Mesendoderm (in vitro differentiated cells): Measurements from ENCODE around the gene PCDHA12.
"Not testable (repeated sequence)": the region's sequence is repeated elsewhere in the genome, so short reads cannot be mapped to it uniquely, and the experiment has no call there.

Source experiments
- DNase-seq: peaks from one replicate; pipeline ENCODE4 v3.0.0; 2013
- H2AK5ac ChIP-seq: 2 replicates; pipeline ENCODE4 v1.6.1; 2013; ENCODE audit warnings: low read length, inconsistent platforms
- H2BK120ac ChIP-seq: 2 replicates; pipeline ENCODE4 v1.6.1; 2013; ENCODE audit warnings: low read depth, mild to moderate bottlenecking, low read length, moderate library complexity, mixed read lengths
- H2BK15ac ChIP-seq: replicated peaks from 2 replicates; pipeline ENCODE4 v1.6.1; 2013; ENCODE audit warnings: low read depth, mild to moderate bottlenecking, moderate library complexity
- H2BK5ac ChIP-seq: 2 replicates; pipeline ENCODE4 v1.6.1; 2013; ENCODE audit warnings: low read length, inconsistent platforms
- H3K18ac ChIP-seq: 2 replicates; pipeline ENCODE4 v1.6.1; 2013; ENCODE audit warnings: mild to moderate bottlenecking, low read length, mixed read lengths
- H3K23ac ChIP-seq: one replicate; pipeline ENCODE4 v1.6.1; 2013; ENCODE audit warnings: low read length
- H3K27ac ChIP-seq: 2 replicates; pipeline ENCODE4 v1.5.1; 2013; ENCODE audit warnings: low read depth, mild to moderate bottlenecking, inconsistent platforms, low read length, moderate library complexity
- H3K27me3 ChIP-seq: 2 replicates; pipeline ENCODE4 v1.6.1; 2013; ENCODE audit warnings: low read length, control low read depth, mild to moderate bottlenecking, inconsistent platforms; ENCODE audit not compliant: insufficient read depth, poor library complexity
- H3K36me3 ChIP-seq: 2 replicates; pipeline ENCODE4 v1.6.1; 2013; ENCODE audit warnings: low read length, inconsistent platforms; ENCODE audit not compliant: control insufficient read depth, insufficient read depth
- H3K4ac ChIP-seq: one replicate; pipeline ENCODE4 v1.6.1; 2013; ENCODE audit warnings: low read depth, mild to moderate bottlenecking, low read length, moderate library complexity
- H3K4me1 ChIP-seq: 2 replicates; pipeline ENCODE4 v1.6.1; 2013; ENCODE audit warnings: low read depth, low read length, inconsistent platforms; ENCODE audit not compliant: control insufficient read depth
- H3K4me2 ChIP-seq: 2 replicates; pipeline ENCODE4 v1.6.1; 2013; ENCODE audit warnings: low read length
- H3K4me3 ChIP-seq: 2 replicates; pipeline ENCODE4 v1.5.1; 2013; ENCODE audit warnings: mild to moderate bottlenecking, low read length
- H3K56ac ChIP-seq: one replicate; pipeline ENCODE4 v1.6.1; 2013; ENCODE audit warnings: low read length
- H3K79me1 ChIP-seq: 2 replicates; pipeline ENCODE4 v1.6.1; 2013; ENCODE audit warnings: low read length, inconsistent platforms
- H3K79me2 ChIP-seq: 2 replicates; pipeline ENCODE4 v1.6.1; 2013; ENCODE audit warnings: mild to moderate bottlenecking, low read length; ENCODE audit not compliant: control insufficient read depth, insufficient read depth
- H3K9ac ChIP-seq: 2 replicates; pipeline ENCODE4 v1.6.1; 2013; ENCODE audit warnings: low read length, inconsistent platforms
- H4K5ac ChIP-seq: one replicate; pipeline ENCODE4 v1.6.1; 2013; ENCODE audit warnings: low read length
- H4K8ac ChIP-seq: one replicate; pipeline ENCODE4 v1.6.1; 2013; ENCODE audit warnings: low read depth, mild to moderate bottlenecking, control low read depth, low read length, moderate library complexity
- whole genome bisulfite sequencing: extraction: QIAGEN DNeasy Blood & Tissue Kit; methylation state at CpG from one replicate; pipeline ENCODE4 v1.1.7; 2013; ENCODE audit warnings: low lambda C conversion rate, missing lambda C conversion rate; ENCODE audit not compliant: insufficient coverage; ENCODE audit errors: extremely low coverage; 5-methylcytosine and 5-hydroxymethylcytosine counted together

Gene PCDHA12

DNA sequence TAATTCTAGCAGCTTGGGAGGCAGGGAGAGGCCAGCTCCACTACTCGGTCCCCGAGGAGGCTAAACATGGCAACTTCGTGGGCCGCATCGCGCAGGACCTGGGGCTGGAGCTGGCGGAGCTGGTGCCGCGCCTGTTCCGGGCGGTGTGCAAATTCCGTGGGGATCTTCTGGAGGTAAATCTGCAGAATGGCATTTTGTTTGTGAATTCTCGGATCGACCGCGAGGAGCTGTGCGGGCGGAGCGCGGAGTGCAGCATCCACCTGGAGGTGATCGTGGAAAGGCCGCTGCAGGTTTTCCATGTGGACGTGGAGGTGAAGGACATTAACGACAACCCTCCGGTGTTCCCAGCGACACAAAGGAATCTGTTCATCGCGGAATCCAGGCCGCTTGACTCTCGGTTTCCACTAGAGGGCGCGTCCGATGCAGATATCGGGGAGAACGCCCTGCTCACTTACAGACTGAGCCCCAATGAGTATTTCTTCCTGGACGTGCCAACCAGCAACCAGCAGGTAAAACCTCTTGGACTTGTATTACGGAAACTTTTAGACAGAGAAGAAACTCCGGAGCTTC is 40.6 kb upstream of the PCDHA12 start:
- not testable (repeated sequence) for H3K56ac ChIP-seq, H3K4me3 ChIP-seq, H3K79me2 ChIP-seq, H3K4ac ChIP-seq, H3K18ac ChIP-seq, H4K8ac ChIP-seq, H2BK5ac ChIP-seq, H2BK120ac ChIP-seq, H3K27me3 ChIP-seq, H4K5ac ChIP-seq, H2AK5ac ChIP-seq, H2BK15ac ChIP-seq, H3K4me2 ChIP-seq, H3K36me3 ChIP-seq, H3K27ac ChIP-seq, DNase-seq, H3K23ac ChIP-seq, H3K4me1 ChIP-seq, H3K79me1 ChIP-seq, H3K9ac ChIP-seq
- no CpG with 5 or more reads among the region's 38 CpGs for WGBS

DNA sequence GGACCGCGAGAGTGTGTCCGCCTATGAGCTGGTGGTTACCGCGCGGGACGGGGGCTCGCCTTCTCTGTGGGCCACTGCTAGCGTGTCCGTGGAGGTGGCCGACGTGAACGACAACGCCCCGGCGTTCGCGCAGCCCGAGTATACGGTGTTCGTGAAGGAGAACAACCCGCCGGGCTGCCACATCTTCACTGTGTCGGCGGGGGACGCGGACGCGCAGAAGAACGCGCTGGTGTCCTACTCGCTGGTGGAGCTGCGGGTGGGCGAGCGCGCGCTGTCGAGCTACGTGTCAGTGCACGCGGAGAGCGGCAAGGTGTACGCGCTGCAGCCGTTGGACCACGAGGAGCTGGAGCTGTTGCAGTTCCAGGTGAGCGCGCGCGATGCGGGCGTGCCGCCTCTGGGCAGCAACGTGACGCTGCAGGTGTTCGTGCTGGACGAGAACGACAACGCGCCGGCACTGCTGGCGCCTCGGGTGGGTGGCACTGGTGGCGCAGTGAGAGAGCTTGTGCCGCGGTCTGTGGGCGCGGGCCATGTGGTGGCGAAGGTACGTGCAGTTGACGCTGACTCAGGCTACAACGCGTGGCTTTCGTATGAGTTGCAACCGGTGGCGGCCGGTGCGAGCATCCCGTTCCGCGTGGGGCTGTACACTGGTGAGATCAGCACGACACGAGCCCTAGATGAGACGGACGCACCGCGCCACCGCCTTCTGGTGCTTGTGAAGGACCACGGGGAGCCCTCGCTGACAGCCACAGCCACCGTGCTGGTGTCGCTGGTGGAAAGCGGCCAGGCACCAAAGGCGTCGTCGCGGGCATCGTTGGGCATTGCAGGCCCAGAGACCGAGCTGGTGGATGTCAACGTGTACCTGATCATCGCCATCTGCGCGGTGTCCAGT is 39.2 kb upstream of the PCDHA12 start:
- Histone ChIP-seq H3K4me2 (no peak overlapping the region), H3K18ac (no peak overlapping the region), H3K23ac (no peak overlapping the region), H4K8ac (no peak overlapping the region), H3K9ac (no peak overlapping the region), H3K4me1 (no peaks in the 10 kb centered on the region), H3K36me3 (no peaks in the 10 kb centered on the region), H2AK5ac (no peak overlapping the region), H3K79me2 (no peaks in the 10 kb centered on the region), H4K5ac (no peak overlapping the region), H3K4me3 (no peak overlapping the region), H3K79me1 (no peaks in the 10 kb centered on the region), H2BK5ac (no peak overlapping the region), H2BK120ac (no peak overlapping the region), H3K56ac (no peak overlapping the region), H3K27me3 (no peaks in the 10 kb centered on the region), H3K4ac (no peak overlapping the region), H3K27ac (no peak overlapping the region), H2BK15ac (no peak overlapping the region)
- no CpG with 5 or more reads among the region's 103 CpGs for WGBS
- DNase-seq: no peak

DNA sequence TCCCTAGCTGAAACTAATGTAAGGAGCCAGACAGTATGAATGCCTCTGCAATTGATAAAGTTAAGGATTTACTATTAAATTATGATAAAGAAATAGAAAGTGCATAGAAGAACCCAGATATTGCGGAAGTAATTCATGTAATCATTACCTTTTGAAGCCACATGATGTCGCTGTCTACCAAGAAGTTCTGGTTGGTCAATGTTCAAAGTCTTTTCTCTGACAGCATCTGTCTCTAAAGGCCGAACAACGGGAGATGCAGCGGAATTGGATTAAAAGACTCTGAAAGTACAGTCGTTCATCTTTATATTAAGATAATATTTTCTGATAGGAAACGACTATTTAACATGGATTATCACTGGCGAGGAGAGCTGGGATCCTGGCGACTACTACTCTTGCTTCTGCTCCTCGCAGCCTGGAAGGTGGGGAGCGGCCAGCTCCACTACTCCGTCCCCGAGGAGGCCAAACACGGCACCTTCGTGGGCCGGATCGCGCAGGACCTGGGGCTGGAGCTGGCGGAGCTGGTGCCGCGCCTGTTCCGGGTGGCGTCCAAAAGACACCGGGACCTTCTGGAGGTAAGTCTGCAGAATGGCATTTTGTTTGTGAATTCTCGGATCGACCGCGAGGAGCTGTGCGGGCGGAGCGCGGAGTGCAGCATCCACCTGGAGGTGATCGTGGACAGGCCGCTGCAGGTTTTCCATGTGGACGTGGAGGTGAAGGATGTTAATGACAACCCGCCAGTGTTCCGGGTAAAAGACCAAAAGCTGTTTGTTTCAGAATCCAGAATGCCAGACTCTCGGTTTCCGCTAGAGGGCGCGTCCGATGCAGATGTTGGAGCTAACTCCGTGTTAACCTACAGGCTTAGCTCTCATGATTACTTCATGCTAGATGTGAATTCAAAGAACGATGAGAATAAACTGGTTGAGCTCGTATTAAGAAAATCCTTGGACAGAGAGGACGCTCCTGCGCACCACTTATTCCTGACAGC is 33.8 kb upstream of the PCDHA12 start, which contains the start of gene PCDHA8:
Gene PCDHA8 (plus strand): TSS at position 210 of the 985 bp plus-strand sequence. CDS start 135 bp downstream, at position 345.
- no peak within 1 kb of the TSS for H3K4me3 ChIP-seq
- no peak within 1 kb of the TSS for H2BK120ac ChIP-seq
- H4K5ac ChIP-seq: no peak within 1 kb of the TSS
- no peak within 1 kb of the TSS for H2AK5ac ChIP-seq
- H3K79me1 ChIP-seq: no peaks in the 10 kb centered on the region
- no peak within 1 kb of the TSS for H2BK5ac ChIP-seq
- H3K9ac ChIP-seq: no peak within 1 kb of the TSS
- H2BK15ac ChIP-seq: no peak within 1 kb of the TSS
- no CpG with 5 or more reads among the region's 47 CpGs for WGBS
- no peaks in the 10 kb centered on the region for H3K79me2 ChIP-seq
- H3K27ac ChIP-seq: no peak within 1 kb of the TSS
- no peak within 1 kb of the TSS for H3K18ac ChIP-seq
- H4K8ac ChIP-seq: no peak within 1 kb of the TSS
- H3K4ac ChIP-seq: no peak within 1 kb of the TSS
- no peaks in the 10 kb centered on the region for H3K36me3 ChIP-seq
- no peak within 1 kb of the TSS for H3K56ac ChIP-seq
- H3K4me2 ChIP-seq: no peak within 1 kb of the TSS
- H3K23ac ChIP-seq: no peak within 1 kb of the TSS
- H3K27me3 ChIP-seq: no peaks in the 10 kb centered on the region
- H3K4me1 ChIP-seq: no peaks in the 10 kb centered on the region
- peak; percentile 77 for DNase-seq

DNA sequence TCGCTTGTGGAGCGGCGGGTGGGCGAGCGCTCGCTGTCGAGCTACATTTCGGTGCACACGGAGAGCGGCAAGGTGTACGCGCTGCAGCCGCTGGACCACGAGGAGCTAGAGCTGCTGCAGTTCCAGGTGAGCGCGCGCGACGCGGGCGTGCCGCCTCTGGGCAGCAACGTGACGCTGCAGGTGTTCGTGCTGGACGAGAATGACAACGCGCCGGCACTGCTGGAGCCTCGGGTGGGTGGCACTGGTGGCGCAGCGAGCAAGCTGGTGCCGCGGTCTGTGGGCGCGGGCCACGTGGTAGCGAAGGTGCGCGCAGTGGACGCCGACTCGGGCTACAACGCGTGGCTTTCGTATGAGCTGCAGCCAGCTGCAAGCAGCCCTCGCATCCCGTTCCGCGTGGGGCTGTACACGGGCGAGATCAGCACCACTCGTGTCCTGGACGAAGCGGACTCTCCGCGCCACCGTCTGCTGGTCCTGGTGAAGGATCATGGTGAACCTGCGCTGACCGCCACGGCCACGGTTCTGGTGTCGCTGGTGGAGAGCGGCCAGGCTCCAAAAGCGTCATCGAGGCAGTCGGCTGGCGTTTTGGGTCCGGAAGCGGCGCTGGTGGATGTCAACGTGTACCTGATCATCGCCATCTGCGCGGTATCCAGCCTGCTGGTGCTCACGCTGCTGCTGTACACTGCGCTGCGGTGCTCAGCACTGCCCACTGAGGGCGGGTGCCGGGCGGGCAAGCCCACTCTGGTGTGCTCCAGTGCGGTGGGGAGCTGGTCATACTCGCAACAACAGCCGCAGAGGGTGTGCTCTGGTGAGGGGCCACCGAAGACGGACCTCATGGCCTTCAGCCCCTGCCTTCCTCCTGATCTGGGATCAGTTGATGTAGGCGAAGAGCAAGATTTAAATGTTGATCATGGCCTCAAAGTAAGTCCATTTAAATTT is 32.0 kb upstream of the PCDHA12 start:
- Histone ChIP-seq H3K4me2 (no peak overlapping the region), H3K79me2 (no peaks in the 10 kb centered on the region), H2AK5ac (no peak overlapping the region), H3K9ac (no peak overlapping the region), H2BK5ac (no peak overlapping the region), H4K5ac (no peak overlapping the region), H3K27ac (no peak overlapping the region), H3K79me1 (no peaks in the 10 kb centered on the region), H3K4ac (no peak overlapping the region), H4K8ac (no peak overlapping the region), H3K36me3 (no peaks in the 10 kb centered on the region), H3K27me3 (no peaks in the 10 kb centered on the region), H2BK120ac (no peak overlapping the region), H3K23ac (no peak overlapping the region), H3K56ac (no peak overlapping the region), H2BK15ac (no peak overlapping the region), H3K4me3 (no peak overlapping the region), H3K4me1 (no peaks in the 10 kb centered on the region), H3K18ac (no peak overlapping the region)
- WGBS: no CpG with 5 or more reads among the region's 87 CpGs
- no peak for DNase-seq
